Astrocyte (in vitro differentiated cells and primary cell): ENCODE measurements around the gene ASB6.

ENCODE experiments used
- CTCF ChIP-seq: IDR thresholded peaks from 2 replicates; pipeline ENCODE4 v1.5.1; 2011; ENCODE audit warnings: low read depth, mild to moderate bottlenecking, inconsistent platforms, low read length, moderate library complexity; ENCODE audit not compliant: insufficient read depth
- EZH2 ChIP-seq: IDR thresholded peaks from 2 replicates; pipeline ENCODE4 v1.6.1; 2012; ENCODE audit warnings: mild to moderate bottlenecking, low read length, inconsistent platforms; ENCODE audit not compliant: insufficient read depth

GRCh38 chr9:129610213-129610472 lies 31.8 kb downstream of the ASB6 start:
- no peak for TF ChIP-seq CTCF
- TF ChIP-seq EZH2, result no peak
